GM06990 (cell line): ENCODE data around the gene DIP2B.

Source experiments
- DNase-seq: peaks from one replicate; pipeline ENCODE4 v3.0.0-alpha.2; 2011; ENCODE audit not compliant: insufficient read length; ENCODE audit errors: extremely low read depth
- H3K27me3 ChIP-seq: replicated peaks from 2 replicates; pipeline ENCODE4 v1.6.0; 2011; ENCODE audit warnings: low read length; ENCODE audit not compliant: control insufficient read depth, insufficient read depth
- H3K36me3 ChIP-seq: 2 replicates; pipeline ENCODE4 v1.5.1; 2011; ENCODE audit warnings: low read length; ENCODE audit not compliant: control insufficient read depth, insufficient read depth
- H3K4me3 ChIP-seq: replicated peaks from 2 replicates; pipeline ENCODE4 v1.5.1; 2011; ENCODE audit warnings: low read depth, mild to moderate bottlenecking, control low read depth, low read length
- TF ChIP-seq, protein P1 (sequence below): IDR thresholded peaks from 2 replicates; pipeline ENCODE4 v1.5.1; 2011; ENCODE audit warnings: low read length, control low read depth, mild to moderate bottlenecking, inconsistent platforms; ENCODE audit not compliant: insufficient read depth, poor library complexity, severe bottlenecking

Gene DIP2B

DNA sequence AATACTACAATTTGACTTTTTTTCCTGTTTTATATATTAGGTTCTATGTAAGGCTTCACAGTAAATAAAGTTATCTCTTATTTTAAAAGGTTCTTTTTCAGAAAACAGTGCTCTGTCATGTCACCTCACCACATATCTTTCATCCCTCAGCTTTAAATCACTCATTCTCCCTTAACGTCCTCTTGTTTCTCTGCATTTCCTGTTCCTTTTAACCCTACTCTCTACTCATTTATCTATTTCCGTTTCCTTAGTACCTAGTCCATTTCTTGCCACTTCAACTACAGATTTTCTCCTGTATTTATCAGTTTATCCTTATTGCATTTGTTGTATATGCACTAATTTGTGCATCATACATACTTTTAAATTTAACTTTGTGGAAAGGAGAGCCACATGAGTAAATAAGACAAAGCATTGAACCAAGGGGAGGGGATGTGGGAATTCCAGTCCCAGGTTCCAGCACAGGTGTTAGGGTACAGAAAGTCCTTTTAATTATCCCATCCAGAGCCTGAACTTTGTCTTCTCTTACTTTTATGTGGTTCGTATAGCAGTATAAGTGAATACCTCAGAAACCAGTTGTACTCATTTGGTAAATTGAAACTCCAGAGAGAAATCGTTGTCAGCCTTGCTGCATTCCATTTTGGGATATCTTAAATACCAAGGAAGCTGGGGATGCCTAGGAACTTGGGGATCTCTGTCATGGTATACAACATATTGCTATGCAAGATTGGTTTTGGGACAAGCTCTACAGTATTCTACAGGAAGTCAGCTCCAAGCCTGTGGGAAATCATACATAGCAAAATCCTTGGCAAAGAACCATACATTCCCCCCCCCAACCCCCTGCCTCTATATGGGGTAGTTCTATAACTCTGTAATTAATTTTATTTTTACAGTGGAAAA, 120.5 kb downstream of the DIP2B start:
- TF ChIP-seq, protein P1, sequence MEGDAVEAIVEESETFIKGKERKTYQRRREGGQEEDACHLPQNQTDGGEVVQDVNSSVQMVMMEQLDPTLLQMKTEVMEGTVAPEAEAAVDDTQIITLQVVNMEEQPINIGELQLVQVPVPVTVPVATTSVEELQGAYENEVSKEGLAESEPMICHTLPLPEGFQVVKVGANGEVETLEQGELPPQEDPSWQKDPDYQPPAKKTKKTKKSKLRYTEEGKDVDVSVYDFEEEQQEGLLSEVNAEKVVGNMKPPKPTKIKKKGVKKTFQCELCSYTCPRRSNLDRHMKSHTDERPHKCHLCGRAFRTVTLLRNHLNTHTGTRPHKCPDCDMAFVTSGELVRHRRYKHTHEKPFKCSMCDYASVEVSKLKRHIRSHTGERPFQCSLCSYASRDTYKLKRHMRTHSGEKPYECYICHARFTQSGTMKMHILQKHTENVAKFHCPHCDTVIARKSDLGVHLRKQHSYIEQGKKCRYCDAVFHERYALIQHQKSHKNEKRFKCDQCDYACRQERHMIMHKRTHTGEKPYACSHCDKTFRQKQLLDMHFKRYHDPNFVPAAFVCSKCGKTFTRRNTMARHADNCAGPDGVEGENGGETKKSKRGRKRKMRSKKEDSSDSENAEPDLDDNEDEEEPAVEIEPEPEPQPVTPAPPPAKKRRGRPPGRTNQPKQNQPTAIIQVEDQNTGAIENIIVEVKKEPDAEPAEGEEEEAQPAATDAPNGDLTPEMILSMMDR = no peak
- H3K4me3 ChIP-seq = no peak overlapping the region
- DNase-seq = no peak

DNA sequence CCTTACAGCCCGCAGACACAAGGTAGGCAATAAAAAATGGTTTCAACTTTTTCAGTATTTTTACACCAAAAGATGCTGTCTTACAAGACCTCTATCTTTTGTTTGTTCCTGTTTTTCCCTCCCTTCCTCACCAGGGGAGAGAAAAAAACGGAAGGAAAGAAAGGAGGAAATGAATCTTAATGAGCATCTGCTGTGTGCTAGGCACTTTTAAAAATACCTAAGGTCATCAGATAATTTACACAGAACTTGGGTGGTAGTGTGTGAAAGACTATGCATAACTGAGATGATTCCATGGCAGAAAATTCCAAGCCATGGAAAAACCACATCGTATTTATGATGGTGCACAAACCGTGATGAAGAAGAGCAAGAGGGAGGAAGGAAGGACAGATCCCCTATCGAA, 121.2 kb downstream of the DIP2B start:
- H3K36me3 ChIP-seq = no peaks in the 10 kb centered on the region; the same call in 1 of the 2 replicates
- H3K4me3 ChIP-seq = no peak overlapping the region
- TF ChIP-seq, protein P1 = no peak
- DNase-seq = no peak
- H3K27me3 ChIP-seq = no peaks in the 10 kb centered on the region

More for the DNA sequence above, 120.5 kb downstream of the DIP2B start:
- no peaks in the 10 kb centered on the region; the same call in 1 of the 2 replicates for H3K36me3 ChIP-seq
- no peaks in the 10 kb centered on the region for H3K27me3 ChIP-seq

DNA sequence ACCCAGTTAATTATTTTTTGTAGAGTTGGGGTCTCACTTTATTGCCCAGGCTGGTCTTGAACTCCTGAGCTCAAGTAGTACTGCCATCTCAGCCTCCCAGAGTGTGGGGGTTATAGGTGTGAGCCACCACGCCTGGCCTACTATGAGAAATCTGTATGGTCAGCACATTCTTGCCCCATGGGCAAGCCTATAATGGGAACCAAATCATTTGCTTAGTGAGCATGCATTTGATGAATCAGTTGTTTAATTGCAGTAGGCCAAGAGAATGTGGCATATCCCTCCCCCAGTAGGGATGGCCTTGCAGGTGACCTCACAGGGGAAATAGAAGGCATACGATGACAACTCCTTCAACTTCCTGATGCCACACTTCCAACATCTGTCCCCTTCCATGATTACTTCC, 122.7 kb downstream of the DIP2B start:
- TF ChIP-seq, protein P1 = no peak
- no peak for DNase-seq
- Histone ChIP-seq H3K4me3 (no peak overlapping the region), H3K36me3 (no peaks in the 10 kb centered on the region; the same call in 1 of the 2 replicates), H3K27me3 (no peaks in the 10 kb centered on the region)

DNA sequence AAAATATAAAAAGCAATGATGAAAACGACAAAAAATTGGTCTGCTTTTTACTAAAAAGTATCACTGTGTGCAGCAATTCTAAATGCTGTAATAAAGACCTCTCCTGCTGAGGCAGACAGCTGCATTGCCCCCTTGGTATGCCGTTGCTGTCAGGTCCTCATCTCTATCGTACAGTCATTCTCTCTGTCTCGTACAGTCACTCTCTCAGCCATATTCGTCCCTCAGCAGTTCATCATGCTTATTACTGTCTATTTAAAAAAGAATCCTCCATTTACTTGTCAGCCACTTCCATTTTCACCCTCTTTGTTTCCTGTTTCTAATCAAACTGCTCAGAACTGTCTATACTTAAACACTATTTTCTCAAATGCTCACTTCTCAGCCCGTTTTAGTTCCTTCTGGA, 123.6 kb downstream of the DIP2B start:
- Histone ChIP-seq H3K36me3 (no peaks in the 10 kb centered on the region; the same call in 1 of the 2 replicates), H3K27me3 (no peaks in the 10 kb centered on the region), H3K4me3 (no peak overlapping the region)
- TF ChIP-seq, protein P1 = no peak
- DNase-seq = no peak

DNA sequence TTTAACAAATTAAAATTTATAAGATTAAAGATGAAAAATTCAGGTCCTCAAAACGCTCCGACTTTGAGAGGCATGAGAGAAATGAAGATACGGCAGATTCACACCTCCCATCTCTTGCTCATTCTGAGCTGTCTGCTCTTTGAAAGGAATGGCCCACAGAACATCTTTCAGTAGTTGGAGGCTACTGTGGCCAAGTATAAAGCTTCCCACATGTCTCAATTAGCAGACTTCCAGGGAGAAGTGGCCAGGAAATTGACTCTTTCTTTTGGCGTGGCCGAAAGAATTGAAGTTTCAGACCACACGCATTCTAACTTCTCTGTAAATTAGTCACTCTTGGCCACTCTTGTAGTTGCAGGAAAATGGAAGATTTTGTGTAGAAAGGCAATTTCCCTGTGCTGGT, 129.2 kb downstream of the DIP2B start:
- Histone ChIP-seq H3K4me3 (no peak overlapping the region), H3K27me3 (no peaks in the 10 kb centered on the region), H3K36me3 (no peaks in the 10 kb centered on the region; the same call in none of the 2 replicates)
- DNase-seq = no peak
- TF ChIP-seq, protein P1 = no peak
